K562 (cell line): Measurements from ENCODE around the gene C16orf96. TPM values are rescaled to one million over a fixed set of nuclear protein-coding genes. Genes with fewer than 3 reads are reported as not detected.

Source experiments
- CREM ChIP-seq: IDR thresholded peaks from 2 replicates; pipeline ENCODE4 v1.6.1; 2014; ENCODE audit warnings: antibody characterized with exemption, low read depth
- RBM14 ChIP-seq: fragments of 200-400 bp; formaldehyde crosslinking; IDR thresholded peaks from 2 replicates; pipeline ENCODE4 v1.6.1; 2018; ENCODE audit warnings: low read depth, mild to moderate bottlenecking, low read length, moderate library complexity, borderline replicate concordance; ENCODE audit not compliant: insufficient read depth
- ZFP30 ChIP-seq: fragments of 250-450 bp; sonication (Bioruptor Pico); IDR thresholded peaks from 2 replicates; pipeline ENCODE4 v1.8.0; 2022; ENCODE audit warnings: moderate library complexity, mild to moderate bottlenecking, inconsistent platforms, borderline replicate concordance
- ZNF24 ChIP-seq: fragments of 450-650 bp; IDR thresholded peaks from 2 replicates; pipeline ENCODE4 v1.6.1; 2016
- polyA plus RNA-seq, 8 experiments: library from polyadenylated mRNA; depleted of rRNA in 4 of 8; stranded (reverse) in 5 of 8; unstranded in 3 of 8; fragments of >200 nt; fragmentation: Nextera tagmentation in 2 of 8; fragmentation: Illumina TruSeq in 1 of 8; extraction: Ambion mirVana in 2 of 8; extraction: Trizol in 1 of 8; gene quantifications; 2 replicates each; pipeline versions ENCODE4 v1.2.1 to v1.2.3, GENCODE V29; 2011 to 2014; ENCODE audit warnings: inconsistent platforms in 1 of 8, missing spikeins in 1 of 8
- total RNA-seq, 7 experiments: library from RNA; depleted of rRNA in 6 of 7; stranded (reverse); fragments of >200 nt in 6 of 7; fragmentation: Illumina TruSeq in 2 of 7; extraction: Trizol in 2 of 7; gene quantifications; 2 replicates each; pipeline versions ENCODE4 v1.2.1 to v1.2.3, GENCODE V29; 2011 to 2021; ENCODE audit warnings: low replicate concordance in 1 of 7
- TF ChIP-seq, protein P1 (sequence below): fragments of 200-600 bp; sonication (generic); IDR thresholded peaks from one replicate; pipeline ENCODE4 v1.6.1; 2012; ENCODE audit warnings: mild to moderate bottlenecking, low read depth, low read length, inconsistent platforms
- TF ChIP-seq, protein P2 (sequence below): IDR thresholded peaks from 2 replicates; pipeline ENCODE4 v1.6.1; 2011; ENCODE audit warnings: borderline replicate concordance, low read depth, mild to moderate bottlenecking, moderate library complexity, low read length; ENCODE audit not compliant: insufficient read depth, poor library complexity, severe bottlenecking
- TF ChIP-seq, protein P3 (sequence below): sonication (generic); formaldehyde crosslinking; IDR thresholded peaks from 2 replicates; pipeline ENCODE4 v1.8.0; 2022; ENCODE audit warnings: mild to moderate bottlenecking, missing genetic modification reagents
- TF ChIP-seq, protein P4 (sequence below): fragments of 450-650 bp; formaldehyde crosslinking; IDR thresholded peaks from 2 replicates; pipeline ENCODE4 v1.4.0; 2022; ENCODE audit warnings: missing genetic modification characterization
- TF ChIP-seq, protein P5 (sequence below): IDR thresholded peaks from 2 replicates; pipeline ENCODE4 v1.6.1; 2016; ENCODE audit warnings: missing genetic modification characterization, missing compliant biosample characterization

C16orf96 gene
- total and polyA plus RNA-seq, 9 of the 15 experiments (the other 6 are each of a cell fraction or from before 2014, with no cell fraction given), result not detected

DNA sequence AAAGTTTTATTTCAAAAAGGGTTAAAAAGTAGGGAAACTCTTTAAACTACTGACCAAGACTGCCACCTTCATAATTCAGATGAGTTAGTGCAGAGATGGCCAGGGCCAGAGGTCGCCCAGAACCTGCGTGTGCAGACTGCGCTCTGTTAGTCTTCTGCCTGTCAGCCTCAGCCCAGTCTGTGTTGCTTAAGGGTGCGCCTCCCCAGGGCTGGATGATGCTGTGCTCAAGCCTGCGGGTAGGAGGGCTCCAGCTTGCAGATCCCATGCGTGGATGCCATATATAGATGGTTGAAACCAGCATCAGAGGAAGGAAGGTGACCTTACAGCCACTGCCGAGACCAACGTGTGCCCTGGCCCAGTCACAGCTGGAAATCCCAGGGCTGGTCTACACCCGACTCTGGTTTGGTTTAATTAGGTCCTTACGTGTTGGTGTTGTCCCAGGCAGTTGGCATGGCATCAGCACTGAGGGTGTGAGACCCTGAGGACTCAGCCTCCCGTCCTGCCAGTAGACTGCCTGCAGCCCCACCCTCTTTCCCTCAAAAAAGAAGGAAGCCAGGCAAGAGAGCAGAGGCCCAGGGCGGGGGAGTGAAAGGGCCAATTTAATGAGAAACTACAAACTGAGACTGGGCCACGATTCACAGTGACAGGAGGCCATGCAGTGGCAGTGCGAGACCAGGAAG, 45.3 kb upstream of the C16orf96 start (continued):
- TF ChIP-seq, protein P1, sequence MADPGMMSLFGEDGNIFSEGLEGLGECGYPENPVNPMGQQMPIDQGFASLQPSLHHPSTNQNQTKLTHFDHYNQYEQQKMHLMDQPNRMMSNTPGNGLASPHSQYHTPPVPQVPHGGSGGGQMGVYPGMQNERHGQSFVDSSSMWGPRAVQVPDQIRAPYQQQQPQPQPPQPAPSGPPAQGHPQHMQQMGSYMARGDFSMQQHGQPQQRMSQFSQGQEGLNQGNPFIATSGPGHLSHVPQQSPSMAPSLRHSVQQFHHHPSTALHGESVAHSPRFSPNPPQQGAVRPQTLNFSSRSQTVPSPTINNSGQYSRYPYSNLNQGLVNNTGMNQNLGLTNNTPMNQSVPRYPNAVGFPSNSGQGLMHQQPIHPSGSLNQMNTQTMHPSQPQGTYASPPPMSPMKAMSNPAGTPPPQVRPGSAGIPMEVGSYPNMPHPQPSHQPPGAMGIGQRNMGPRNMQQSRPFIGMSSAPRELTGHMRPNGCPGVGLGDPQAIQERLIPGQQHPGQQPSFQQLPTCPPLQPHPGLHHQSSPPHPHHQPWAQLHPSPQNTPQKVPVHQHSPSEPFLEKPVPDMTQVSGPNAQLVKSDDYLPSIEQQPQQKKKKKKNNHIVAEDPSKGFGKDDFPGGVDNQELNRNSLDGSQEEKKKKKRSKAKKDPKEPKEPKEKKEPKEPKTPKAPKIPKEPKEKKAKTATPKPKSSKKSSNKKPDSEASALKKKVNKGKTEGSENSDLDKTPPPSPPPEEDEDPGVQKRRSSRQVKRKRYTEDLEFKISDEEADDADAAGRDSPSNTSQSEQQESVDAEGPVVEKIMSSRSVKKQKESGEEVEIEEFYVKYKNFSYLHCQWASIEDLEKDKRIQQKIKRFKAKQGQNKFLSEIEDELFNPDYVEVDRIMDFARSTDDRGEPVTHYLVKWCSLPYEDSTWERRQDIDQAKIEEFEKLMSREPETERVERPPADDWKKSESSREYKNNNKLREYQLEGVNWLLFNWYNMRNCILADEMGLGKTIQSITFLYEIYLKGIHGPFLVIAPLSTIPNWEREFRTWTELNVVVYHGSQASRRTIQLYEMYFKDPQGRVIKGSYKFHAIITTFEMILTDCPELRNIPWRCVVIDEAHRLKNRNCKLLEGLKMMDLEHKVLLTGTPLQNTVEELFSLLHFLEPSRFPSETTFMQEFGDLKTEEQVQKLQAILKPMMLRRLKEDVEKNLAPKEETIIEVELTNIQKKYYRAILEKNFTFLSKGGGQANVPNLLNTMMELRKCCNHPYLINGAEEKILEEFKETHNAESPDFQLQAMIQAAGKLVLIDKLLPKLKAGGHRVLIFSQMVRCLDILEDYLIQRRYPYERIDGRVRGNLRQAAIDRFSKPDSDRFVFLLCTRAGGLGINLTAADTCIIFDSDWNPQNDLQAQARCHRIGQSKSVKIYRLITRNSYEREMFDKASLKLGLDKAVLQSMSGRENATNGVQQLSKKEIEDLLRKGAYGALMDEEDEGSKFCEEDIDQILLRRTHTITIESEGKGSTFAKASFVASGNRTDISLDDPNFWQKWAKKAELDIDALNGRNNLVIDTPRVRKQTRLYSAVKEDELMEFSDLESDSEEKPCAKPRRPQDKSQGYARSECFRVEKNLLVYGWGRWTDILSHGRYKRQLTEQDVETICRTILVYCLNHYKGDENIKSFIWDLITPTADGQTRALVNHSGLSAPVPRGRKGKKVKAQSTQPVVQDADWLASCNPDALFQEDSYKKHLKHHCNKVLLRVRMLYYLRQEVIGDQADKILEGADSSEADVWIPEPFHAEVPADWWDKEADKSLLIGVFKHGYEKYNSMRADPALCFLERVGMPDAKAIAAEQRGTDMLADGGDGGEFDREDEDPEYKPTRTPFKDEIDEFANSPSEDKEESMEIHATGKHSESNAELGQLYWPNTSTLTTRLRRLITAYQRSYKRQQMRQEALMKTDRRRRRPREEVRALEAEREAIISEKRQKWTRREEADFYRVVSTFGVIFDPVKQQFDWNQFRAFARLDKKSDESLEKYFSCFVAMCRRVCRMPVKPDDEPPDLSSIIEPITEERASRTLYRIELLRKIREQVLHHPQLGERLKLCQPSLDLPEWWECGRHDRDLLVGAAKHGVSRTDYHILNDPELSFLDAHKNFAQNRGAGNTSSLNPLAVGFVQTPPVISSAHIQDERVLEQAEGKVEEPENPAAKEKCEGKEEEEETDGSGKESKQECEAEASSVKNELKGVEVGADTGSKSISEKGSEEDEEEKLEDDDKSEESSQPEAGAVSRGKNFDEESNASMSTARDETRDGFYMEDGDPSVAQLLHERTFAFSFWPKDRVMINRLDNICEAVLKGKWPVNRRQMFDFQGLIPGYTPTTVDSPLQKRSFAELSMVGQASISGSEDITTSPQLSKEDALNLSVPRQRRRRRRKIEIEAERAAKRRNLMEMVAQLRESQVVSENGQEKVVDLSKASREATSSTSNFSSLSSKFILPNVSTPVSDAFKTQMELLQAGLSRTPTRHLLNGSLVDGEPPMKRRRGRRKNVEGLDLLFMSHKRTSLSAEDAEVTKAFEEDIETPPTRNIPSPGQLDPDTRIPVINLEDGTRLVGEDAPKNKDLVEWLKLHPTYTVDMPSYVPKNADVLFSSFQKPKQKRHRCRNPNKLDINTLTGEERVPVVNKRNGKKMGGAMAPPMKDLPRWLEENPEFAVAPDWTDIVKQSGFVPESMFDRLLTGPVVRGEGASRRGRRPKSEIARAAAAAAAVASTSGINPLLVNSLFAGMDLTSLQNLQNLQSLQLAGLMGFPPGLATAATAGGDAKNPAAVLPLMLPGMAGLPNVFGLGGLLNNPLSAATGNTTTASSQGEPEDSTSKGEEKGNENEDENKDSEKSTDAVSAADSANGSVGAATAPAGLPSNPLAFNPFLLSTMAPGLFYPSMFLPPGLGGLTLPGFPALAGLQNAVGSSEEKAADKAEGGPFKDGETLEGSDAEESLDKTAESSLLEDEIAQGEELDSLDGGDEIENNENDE, result no peak
- TF ChIP-seq, protein P2, sequence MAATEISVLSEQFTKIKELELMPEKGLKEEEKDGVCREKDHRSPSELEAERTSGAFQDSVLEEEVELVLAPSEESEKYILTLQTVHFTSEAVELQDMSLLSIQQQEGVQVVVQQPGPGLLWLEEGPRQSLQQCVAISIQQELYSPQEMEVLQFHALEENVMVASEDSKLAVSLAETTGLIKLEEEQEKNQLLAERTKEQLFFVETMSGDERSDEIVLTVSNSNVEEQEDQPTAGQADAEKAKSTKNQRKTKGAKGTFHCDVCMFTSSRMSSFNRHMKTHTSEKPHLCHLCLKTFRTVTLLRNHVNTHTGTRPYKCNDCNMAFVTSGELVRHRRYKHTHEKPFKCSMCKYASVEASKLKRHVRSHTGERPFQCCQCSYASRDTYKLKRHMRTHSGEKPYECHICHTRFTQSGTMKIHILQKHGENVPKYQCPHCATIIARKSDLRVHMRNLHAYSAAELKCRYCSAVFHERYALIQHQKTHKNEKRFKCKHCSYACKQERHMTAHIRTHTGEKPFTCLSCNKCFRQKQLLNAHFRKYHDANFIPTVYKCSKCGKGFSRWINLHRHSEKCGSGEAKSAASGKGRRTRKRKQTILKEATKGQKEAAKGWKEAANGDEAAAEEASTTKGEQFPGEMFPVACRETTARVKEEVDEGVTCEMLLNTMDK, result no peak
- TF ChIP-seq CREM (no peak), RBM14 (no peak), ZNF24 (no peak), ZFP30 (CRISPR knock-in tag) (no peak)
- TF ChIP-seq, protein P3, sequence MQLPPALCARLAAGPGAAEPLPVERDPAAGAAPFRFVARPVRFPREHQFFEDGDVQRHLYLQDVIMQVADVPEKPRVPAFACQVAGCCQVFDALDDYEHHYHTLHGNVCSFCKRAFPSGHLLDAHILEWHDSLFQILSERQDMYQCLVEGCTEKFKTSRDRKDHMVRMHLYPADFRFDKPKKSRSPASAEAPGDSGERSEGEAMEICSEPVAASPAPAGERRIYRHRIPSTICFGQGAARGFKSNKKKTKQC, result no peak
- TF ChIP-seq, protein P4, sequence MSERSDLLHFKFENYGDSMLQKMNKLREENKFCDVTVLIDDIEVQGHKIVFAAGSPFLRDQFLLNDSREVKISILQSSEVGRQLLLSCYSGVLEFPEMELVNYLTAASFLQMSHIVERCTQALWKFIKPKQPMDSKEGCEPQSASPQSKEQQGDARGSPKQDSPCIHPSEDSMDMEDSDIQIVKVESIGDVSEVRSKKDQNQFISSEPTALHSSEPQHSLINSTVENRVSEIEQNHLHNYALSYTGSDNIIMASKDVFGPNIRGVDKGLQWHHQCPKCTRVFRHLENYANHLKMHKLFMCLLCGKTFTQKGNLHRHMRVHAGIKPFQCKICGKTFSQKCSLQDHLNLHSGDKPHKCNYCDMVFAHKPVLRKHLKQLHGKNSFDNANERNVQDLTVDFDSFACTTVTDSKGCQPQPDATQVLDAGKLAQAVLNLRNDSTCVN (CRISPR knock-in tag), result no peak
- TF ChIP-seq, protein P5, sequence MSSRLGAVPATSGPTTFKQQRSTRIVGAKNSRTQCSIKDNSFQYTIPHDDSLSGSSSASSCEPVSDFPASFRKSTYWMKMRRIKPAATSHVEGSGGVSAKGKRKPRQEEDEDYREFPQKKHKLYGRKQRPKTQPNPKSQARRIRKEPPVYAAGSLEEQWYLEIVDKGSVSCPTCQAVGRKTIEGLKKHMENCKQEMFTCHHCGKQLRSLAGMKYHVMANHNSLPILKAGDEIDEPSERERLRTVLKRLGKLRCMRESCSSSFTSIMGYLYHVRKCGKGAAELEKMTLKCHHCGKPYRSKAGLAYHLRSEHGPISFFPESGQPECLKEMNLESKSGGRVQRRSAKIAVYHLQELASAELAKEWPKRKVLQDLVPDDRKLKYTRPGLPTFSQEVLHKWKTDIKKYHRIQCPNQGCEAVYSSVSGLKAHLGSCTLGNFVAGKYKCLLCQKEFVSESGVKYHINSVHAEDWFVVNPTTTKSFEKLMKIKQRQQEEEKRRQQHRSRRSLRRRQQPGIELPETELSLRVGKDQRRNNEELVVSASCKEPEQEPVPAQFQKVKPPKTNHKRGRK (tag), result no peak
